CD4-positive, alpha-beta T cell (primary cell): ENCODE results near the gene CCDC87. TPM values are rescaled to one million over a fixed set of nuclear protein-coding genes. Genes with fewer than 3 reads are reported as not detected.

ENCODE experiments used
- ATAC-seq: fragments of 200-7000 bp; cut with Tn5 transposase; one replicate; pipeline ENCODE4 v1.10.0; 2022; ENCODE audit warnings: mild to moderate bottlenecking; ENCODE audit not compliant: poor library complexity
- CTCF ChIA-PET: fragments of 350-600 bp; sonication (Branson Sonifier 250); formaldehyde crosslinking; loops from one replicate; lab custom pipeline; 2021; ENCODE audit warnings: antibody characterized with exemption, inconsistent platforms; lab: Charles Lee
- POLR2A ChIA-PET: fragments of 350-600 bp; sonication (Branson Sonifier 250); formaldehyde crosslinking; loops from one replicate; lab custom pipeline; 2021; ENCODE audit warnings: antibody characterized with exemption, inconsistent platforms; lab: Charles Lee
- DNase-seq, 14 experiments: peaks; one replicate each; pipeline ENCODE4 v3.0.0-alpha.2; 2013 to 2020; ENCODE audit warnings: mixed read lengths in 2 of 14
- H3K27ac ChIP-seq, 2 donors: one replicate each; pipeline versions ENCODE4 v1.5.1 to v1.7.0; 2013; ENCODE audit warnings: low read length in 2 of 2, low read depth in 1 of 2, mild to moderate bottlenecking in 1 of 2
- H3K27me3 ChIP-seq, 2 experiments: 1 replicate in 1 of 2; 2 replicates in 1 of 2; pipeline versions ENCODE4 v1.6.1 to v1.7.0; 2013; ENCODE audit warnings: low read length in 2 of 2, control low read depth in 1 of 2, mild to moderate bottlenecking in 1 of 2, moderate library complexity in 1 of 2; ENCODE audit not compliant: insufficient read depth in 2 of 2, control insufficient read depth in 1 of 2
- H3K36me3 ChIP-seq: one replicate; pipeline ENCODE4 v1.6.1; 2013; ENCODE audit warnings: low read length, control low read depth; ENCODE audit not compliant: insufficient read depth
- H3K4me1 ChIP-seq: one replicate; pipeline ENCODE4 v1.6.1; 2013; ENCODE audit warnings: low read length, control low read depth; ENCODE audit not compliant: insufficient read depth
- H3K4me3 ChIP-seq: one replicate; pipeline ENCODE4 v1.5.1; 2013; ENCODE audit warnings: mild to moderate bottlenecking, low read length, moderate library complexity
- H3K9me3 ChIP-seq, 2 experiments: 1 replicate in 1 of 2; 2 replicates in 1 of 2; pipeline versions ENCODE4 v1.6.1 to v1.7.0; 2013; ENCODE audit warnings: low read length in 2 of 2, mild to moderate bottlenecking in 2 of 2, control low read depth in 1 of 2, moderate library complexity in 1 of 2; ENCODE audit not compliant: control insufficient read depth in 1 of 2, insufficient read depth in 1 of 2
- H3K27ac Mint-ChIP-seq: one replicate; pipeline ENCODE4 v1.8.0; 2020; ENCODE audit warnings: mixed read lengths
- H3K27me3 Mint-ChIP-seq: one replicate; pipeline ENCODE4 v1.8.0; 2021; ENCODE audit warnings: mixed read lengths
- H3K36me3 Mint-ChIP-seq: one replicate; pipeline ENCODE4 v1.8.0; 2021; ENCODE audit warnings: low read depth, mixed read lengths
- H3K4me1 Mint-ChIP-seq: one replicate; pipeline ENCODE4 v1.8.0; 2021; ENCODE audit warnings: low read depth, mixed read lengths
- H3K4me3 Mint-ChIP-seq: one replicate; pipeline ENCODE4 v1.8.0; 2020; ENCODE audit warnings: mild to moderate bottlenecking, mixed read lengths
- H3K9me3 Mint-ChIP-seq: one replicate; pipeline ENCODE4 v1.8.0; 2020; ENCODE audit warnings: mixed read lengths
- CTCF ChIP-seq: fragments of 200-600 bp; IDR thresholded peaks from one replicate; pipeline ENCODE4 v1.8.0; 2022; ENCODE audit warnings: antibody characterized with exemption, mild to moderate bottlenecking
- intact Hi-C, 2 experiments: fragments of 100-400 bp; cut with DNase I in 1 of 2; cut with micrococcal nuclease in 1 of 2; formaldehyde crosslinking; loops; one replicate each; pipeline versions ENCODE4 v1.15.1 to v1.9.0; 2023 to 2025; cut with DNase I, micrococcal nuclease
- total RNA-seq, 174 experiments: library from RNA in 2 of 174; stranded (reverse) in 2 of 174; gene quantifications; one replicate each; pipeline ENCODE4 v1.2.3 and lab custom pipeline; 2021 to 2026

The CCDC87 gene
- total RNA-seq, 2 experiments from 2014 or later, result 0.22 to 0.25 TPM

GRCh38 chr11:66557733-66558326, 35.0 kb downstream of the CCDC87 start:
- peaks cover 14% of the 10 kb centered on the region for H3K27me3 Mint-ChIP-seq
- intact Hi-C loops, result no loop called here
- no peaks in the 10 kb centered on the region for H3K9me3 Mint-ChIP-seq
- H3K9me3 ChIP-seq, result peaks cover 0 to 6% of the 10 kb centered on the region in 2 experiments
- POLR2A ChIA-PET, result no interaction called here
- peaks cover 9% of the 10 kb centered on the region for H3K4me1 ChIP-seq
- no peak for TF ChIP-seq CTCF
- no peak overlapping the region for H3K4me3 Mint-ChIP-seq
- H3K27ac ChIP-seq, result no peak overlapping the region
- DNase-seq (no peak), ATAC-seq (no peak)
- peaks cover 8 to 9% of the 10 kb centered on the region in 2 experiments for H3K27me3 ChIP-seq
- no peaks in the 10 kb centered on the region for H3K36me3 ChIP-seq
- H3K4me3 ChIP-seq, result no peak overlapping the region
- H3K27ac Mint-ChIP-seq, result no peak overlapping the region
- H3K36me3 Mint-ChIP-seq, result no peaks in the 10 kb centered on the region
- peaks cover 5% of the 10 kb centered on the region for H3K4me1 Mint-ChIP-seq
- CTCF ChIA-PET, result no interaction called here

- Histone ChIP-seq H3K27ac (no peak overlapping the region), H3K4me3 (no peak overlapping the region), H3K4me1 (peaks cover 9% of the 10 kb centered on the region), H3K36me3 (no peaks in the 10 kb centered on the region), H3K27me3 (peaks cover 8 to 9% of the 10 kb centered on the region in 2 experiments), H3K9me3 (peaks cover 0 to 6% of the 10 kb centered on the region in 2 experiments)
- ATAC-seq (no peak), DNase-seq (no peak)
- H3K4me1 Mint-ChIP-seq, result peaks cover 5% of the 10 kb centered on the region
- H3K4me3 Mint-ChIP-seq, result no peak overlapping the region
- peaks cover 14% of the 10 kb centered on the region for H3K27me3 Mint-ChIP-seq
- H3K36me3 Mint-ChIP-seq, result no peaks in the 10 kb centered on the region
- no peak overlapping the region for H3K27ac Mint-ChIP-seq
- ChIA-PET CTCF (no interaction called here), POLR2A (no interaction called here)
- no peaks in the 10 kb centered on the region for H3K9me3 Mint-ChIP-seq
- TF ChIP-seq CTCF, result no peak
- intact Hi-C loops, result no loop called here
Observed at GRCh38 chr11:66556086-66556485, 36.8 kb downstream of the CCDC87 start.

GRCh38 chr11:66555416-66555815, 37.4 kb downstream of the CCDC87 start:
- TF ChIP-seq CTCF, result no peak
- no peak for ATAC-seq
- Histone ChIP-seq H3K9me3 (peaks cover 0 to 6% of the 10 kb centered on the region in 2 experiments), H3K4me3 (no peak overlapping the region), H3K36me3 (no peaks in the 10 kb centered on the region), H3K27me3 (peaks cover 8 to 9% of the 10 kb centered on the region in 2 experiments), H3K4me1 (peaks cover 9% of the 10 kb centered on the region), H3K27ac (no peak overlapping the region)
- Mint-ChIP-seq H3K27ac (no peak overlapping the region), H3K9me3 (no peaks in the 10 kb centered on the region), H3K27me3 (peaks cover 14% of the 10 kb centered on the region), H3K4me3 (no peak overlapping the region), H3K36me3 (no peaks in the 10 kb centered on the region), H3K4me1 (peaks cover 5% of the 10 kb centered on the region)
- POLR2A ChIA-PET, result interaction anchor here (0.6 kb wide), 1 partner anchor 9 kb away, joined by 3 read pairs; the partner anchor contains the start of gene ACTN3
- DNase-seq, result no peak
- intact Hi-C loops, result no loop called here
- CTCF ChIA-PET, result no interaction called here
